Measurements from ENCODE around the gene P2RX3.
"Not testable (repeated sequence)": the region's sequence is repeated elsewhere in the genome, so short reads cannot be mapped to it uniquely, and the experiment has no call there.

Gene P2RX3

GRCh38 chr11:57399972-57400578, 61.9 kb downstream of the P2RX3 start:
- no peak for DNase-seq (ENCODE audit: low spot score)

DNA sequence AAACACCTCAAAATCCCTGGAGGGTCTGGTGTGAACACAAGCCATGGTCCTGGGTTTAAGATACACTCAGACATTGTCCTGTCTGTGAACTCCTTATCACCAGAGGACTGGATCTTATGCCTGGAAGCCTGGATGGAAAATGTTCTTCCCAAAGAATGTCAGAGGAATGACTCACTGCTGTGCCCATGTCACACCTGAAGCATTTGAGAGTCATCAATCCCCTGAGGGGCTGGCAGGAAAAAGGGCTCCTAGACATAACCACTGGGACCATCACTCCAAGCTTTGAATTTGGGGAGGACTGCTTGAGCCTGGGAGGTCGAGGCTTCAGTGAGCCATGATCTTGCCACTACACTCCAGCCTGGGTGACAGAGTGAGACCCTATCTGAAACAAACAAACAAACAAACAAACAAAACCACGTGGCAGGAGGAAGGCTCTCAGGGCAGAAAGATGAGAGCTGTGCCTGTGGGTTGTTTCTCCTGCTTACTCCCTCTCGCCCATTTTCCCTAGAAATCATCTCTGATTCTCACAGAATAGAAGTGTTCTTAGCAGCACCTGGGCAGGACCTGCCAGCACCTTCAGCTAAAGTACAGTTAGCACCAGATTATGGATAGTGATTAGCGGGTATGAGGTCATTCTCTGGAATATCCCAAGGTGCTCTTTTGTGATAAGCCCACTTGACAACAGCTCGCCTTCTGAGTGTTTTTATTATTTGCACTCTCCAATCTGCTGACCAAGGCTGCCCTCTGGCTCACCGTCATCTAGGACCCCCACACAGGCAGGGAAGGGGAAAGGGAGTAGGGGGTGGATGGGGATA, 64.2 kb downstream of the P2RX3 start:
- no peak for DNase-seq (ENCODE audit: low spot score)

- not testable (repeated sequence) for DNase-seq (ENCODE audit: low spot score)
Observed at GRCh38 chr11:57403003-57403801, 65.0 kb downstream of the P2RX3 start.

- no peak for DNase-seq (ENCODE audit: low spot score)
Observed at GRCh38 chr11:57403802-57404147, 65.6 kb downstream of the P2RX3 start.

- DNase-seq (ENCODE audit: low spot score) = no peak
Observed at GRCh38 chr11:57405271-57405860, 67.2 kb downstream of the P2RX3 start.

GRCh38 chr11:57406337-57406904, 68.3 kb downstream of the P2RX3 start:
- DNase-seq (ENCODE audit: low spot score) = no peak

GRCh38 chr11:57407010-57407920, 69.1 kb downstream of the P2RX3 start:
- no peak for DNase-seq (ENCODE audit: low spot score)

DNA sequence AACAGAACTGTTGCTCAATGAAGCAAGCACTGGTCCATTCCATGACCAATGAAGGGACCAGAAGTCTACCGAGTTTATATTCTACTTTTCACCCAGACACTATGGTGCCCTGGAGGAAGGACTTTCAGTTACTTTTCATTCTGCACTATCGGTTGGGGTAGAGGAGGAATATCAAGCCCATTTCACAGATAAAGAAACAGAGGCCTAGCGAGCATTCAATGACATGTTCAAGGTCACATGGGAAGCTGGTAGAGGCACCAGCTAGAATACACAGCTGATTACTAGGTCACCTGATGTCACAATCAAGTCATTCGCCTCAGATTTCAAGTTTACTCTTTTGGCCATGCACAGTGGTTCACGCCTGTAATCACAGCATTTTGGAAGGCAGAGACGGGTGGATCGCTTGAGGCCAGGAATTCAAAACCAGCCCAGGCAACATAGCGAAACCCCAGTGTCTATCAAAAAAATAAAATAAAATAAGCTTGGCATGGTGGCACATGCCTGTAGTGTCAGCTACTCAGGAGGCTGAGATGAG, 69.9 kb downstream of the P2RX3 start:
- DNase-seq (ENCODE audit: low spot score) = no peak

- no peak for DNase-seq (ENCODE audit: low spot score)
Observed at GRCh38 chr11:57408771-57409170, 70.6 kb downstream of the P2RX3 start.

DNA sequence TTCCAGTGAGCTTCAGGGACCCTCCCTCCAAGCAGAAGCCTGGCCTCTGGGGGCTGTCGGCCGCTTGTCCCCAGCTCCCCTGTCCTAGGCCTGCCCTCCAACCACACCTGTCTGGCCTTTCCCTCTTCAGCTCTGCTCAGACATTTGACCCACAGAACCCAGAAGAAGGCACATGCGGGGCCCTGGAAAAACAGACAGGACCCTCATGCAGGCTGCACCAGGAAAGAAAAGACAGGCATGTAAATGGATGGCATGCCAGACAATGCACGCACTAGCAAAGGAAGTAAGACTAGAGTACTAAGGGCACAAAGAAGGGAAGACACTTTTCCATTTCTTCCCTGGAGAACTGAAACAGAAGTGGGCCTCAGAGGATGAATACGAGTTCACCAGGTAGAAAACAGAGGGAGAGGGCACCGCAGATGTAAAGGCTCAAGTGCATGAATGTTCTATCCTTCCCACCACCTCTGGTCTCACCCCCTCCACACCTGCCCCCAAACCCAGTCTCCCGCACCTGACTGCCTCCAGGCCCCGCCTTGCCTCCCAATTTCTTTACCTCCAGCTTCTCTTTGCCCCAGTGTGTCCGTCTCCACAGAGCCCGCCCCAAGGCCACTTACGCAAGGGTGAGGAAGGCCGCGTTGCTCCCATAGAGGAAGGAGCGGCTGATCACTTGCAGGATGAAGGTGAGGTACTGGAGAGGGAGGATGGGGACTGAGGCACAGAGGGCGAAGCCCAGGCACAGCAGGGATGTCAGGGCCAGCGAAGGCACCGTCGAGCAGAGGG, 71.4 kb downstream of the P2RX3 start:
- no peak for DNase-seq (ENCODE audit: low spot score)

DNA sequence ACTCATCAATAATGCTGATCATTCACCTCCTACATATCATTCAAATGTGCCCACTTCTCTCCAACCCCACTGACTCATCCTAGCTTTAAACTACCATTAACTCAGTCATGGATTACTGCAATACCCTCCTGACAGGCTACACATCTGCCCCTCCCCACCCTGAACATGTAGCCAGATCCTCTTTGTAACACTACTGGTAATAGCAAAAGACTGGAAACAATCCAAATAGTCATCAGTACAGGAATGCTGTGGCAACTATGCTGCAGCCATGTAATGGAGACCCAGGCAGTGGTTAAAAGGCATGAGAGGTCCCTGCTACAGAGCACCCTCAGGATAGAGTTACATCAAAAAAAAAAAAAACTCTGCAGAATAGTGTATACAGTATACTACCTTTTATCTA, 72.1 kb downstream of the P2RX3 start:
- peak; percentile 51 for DNase-seq (ENCODE audit: low spot score)

- DNase-seq (ENCODE audit: low spot score) = no peak
Observed at GRCh38 chr11:57413681-57414080, 75.5 kb downstream of the P2RX3 start.

DNA sequence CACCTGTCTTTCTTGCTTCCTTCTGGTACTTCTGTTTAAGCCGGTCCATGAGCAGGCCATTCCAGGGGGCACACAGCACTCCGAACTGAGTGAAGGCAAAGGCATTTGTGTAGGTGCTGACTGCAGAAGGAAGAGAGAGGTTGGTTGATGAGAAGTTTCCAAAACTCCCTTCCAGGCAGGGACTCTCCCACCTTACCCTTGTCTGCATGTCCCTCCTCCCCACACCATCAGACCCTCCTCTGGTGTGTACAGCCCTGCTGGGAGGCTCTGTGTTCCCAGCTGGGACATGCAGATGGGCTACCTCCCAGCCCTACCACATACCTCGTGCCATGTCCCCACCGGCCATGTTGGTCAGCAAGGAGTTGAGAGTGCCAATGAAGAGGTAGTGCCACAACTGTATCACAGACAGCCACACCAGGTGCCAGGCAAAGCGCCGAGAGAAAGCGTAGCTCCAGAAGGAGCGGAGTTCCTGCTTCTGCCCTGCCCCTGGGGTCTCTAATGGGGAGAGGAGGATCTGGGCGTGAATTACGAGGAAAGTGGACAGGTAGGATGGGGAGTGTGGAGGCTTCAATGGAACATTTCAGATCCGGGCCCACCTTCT, 76.6 kb downstream of the P2RX3 start:
- DNase-seq (ENCODE audit: low spot score) = no peak

- no peak for DNase-seq (ENCODE audit: low spot score)
Observed at GRCh38 chr11:57416436-57416835, 78.3 kb downstream of the P2RX3 start.

- DNase-seq (ENCODE audit: low spot score) = peak; percentile 47
Observed at GRCh38 chr11:57417056-57417455, 78.9 kb downstream of the P2RX3 start.

- DNase-seq (ENCODE audit: low spot score) = no peak
Observed at GRCh38 chr11:57418131-57418530, 80.0 kb downstream of the P2RX3 start.

DNA sequence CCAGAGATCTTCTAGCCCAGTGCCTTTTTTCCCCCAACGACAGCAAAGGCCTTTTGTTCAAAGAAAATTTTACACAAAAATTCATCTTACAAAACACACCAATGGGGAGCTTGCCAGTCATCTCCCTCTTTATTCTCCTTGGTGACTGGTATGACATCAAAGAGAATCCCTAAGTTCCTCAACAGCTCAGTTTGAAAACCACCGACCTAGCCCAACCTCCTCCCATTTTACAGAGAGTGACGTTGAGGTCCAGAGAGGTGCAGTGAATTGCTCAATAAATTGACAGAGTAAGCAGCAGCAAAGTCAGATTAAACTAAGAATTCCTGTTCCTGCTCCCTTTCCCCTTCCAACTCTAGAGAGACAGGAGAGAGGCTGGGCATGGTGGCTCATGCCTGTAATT, 81.0 kb downstream of the P2RX3 start:
- DNase-seq (ENCODE audit: low spot score) = no peak

GRCh38 chr11:57421066-57421465, 82.9 kb downstream of the P2RX3 start:
- DNase-seq (ENCODE audit: low spot score) = no peak

GRCh38 chr11:57421805-57422204, 83.7 kb downstream of the P2RX3 start:
- DNase-seq (ENCODE audit: low spot score) = no peak

All from AG08396 (cell line).